ELR (cell line): Measurements from ENCODE around the gene TNN.
A peak's percentile ranks its signal among the peaks of the same experiment; 100 is the strongest.

Source experiments
- DNase-seq: peaks from one replicate; pipeline ENCODE4 v3.0.0-alpha.2; 2015; ENCODE audit warnings: low read depth

TNN gene

GRCh38 chr1:175116210-175116798 is 48.7 kb downstream of the TNN start:
- DNase-seq, result no peak

GRCh38 chr1:175116903-175117302 is 49.3 kb downstream of the TNN start:
- no peak for DNase-seq

GRCh38 chr1:175118375-175119367 is 51.0 kb downstream of the TNN start:
- DNase-seq, result no peak

GRCh38 chr1:175120511-175120910 is 52.9 kb downstream of the TNN start:
- no peak for DNase-seq

- DNase-seq, result no peak
Measured at GRCh38 chr1:175124861-175125260, 57.2 kb downstream of the TNN start.

- DNase-seq, result no peak
Measured at GRCh38 chr1:175126347-175126746, 58.7 kb downstream of the TNN start.

GRCh38 chr1:175127565-175127964 is 59.9 kb downstream of the TNN start:
- DNase-seq, result no peak

GRCh38 chr1:175128523-175128922 is 60.9 kb downstream of the TNN start:
- no peak for DNase-seq

GRCh38 chr1:175129182-175129581 is 61.5 kb downstream of the TNN start:
- no peak for DNase-seq

GRCh38 chr1:175129644-175129996 is 62.0 kb downstream of the TNN start:
- DNase-seq, result no peak

GRCh38 chr1:175129997-175130648 is 62.5 kb downstream of the TNN start:
- no peak for DNase-seq

GRCh38 chr1:175130649-175131045 is 63.0 kb downstream of the TNN start:
- DNase-seq, result no peak

- DNase-seq, result no peak
Measured at GRCh38 chr1:175131095-175131494, 63.5 kb downstream of the TNN start.

GRCh38 chr1:175132436-175132835 is 64.8 kb downstream of the TNN start:
- peak; percentile 12 for DNase-seq

GRCh38 chr1:175133673-175134435 is 66.2 kb downstream of the TNN start:
- DNase-seq, result no peak

GRCh38 chr1:175134500-175134899 is 66.9 kb downstream of the TNN start:
- no peak for DNase-seq

GRCh38 chr1:175136246-175136645 is 68.6 kb downstream of the TNN start:
- no peak for DNase-seq

GRCh38 chr1:175137369-175137768 is 69.7 kb downstream of the TNN start:
- DNase-seq, result no peak

- DNase-seq, result no peak
Measured at GRCh38 chr1:175138579-175138978, 70.9 kb downstream of the TNN start.

GRCh38 chr1:175145899-175146528 is 78.4 kb downstream of the TNN start:
- peak; percentile 54 for DNase-seq

- DNase-seq, result peak; percentile 67
Measured at GRCh38 chr1:175146529-175147213, 79.0 kb downstream of the TNN start.
